OCI-LY3 (cell line): Measurements from ENCODE around the gene REPS2.

Source experiments
- EZH2phosphoT487 ChIP-seq: fragments of 200-600 bp; shearing (Covaris generic); IDR thresholded peaks from 2 replicates; pipeline ENCODE4 v1.6.1; 2018; ENCODE audit warnings: antibody characterized with exemption, mixed run types, low read depth
- TF ChIP-seq, protein P1 (sequence below): fragments of 200-600, 300-600 bp; sonication (generic); IDR thresholded peaks from 2 replicates; pipeline ENCODE4 v1.5.1; 2014; ENCODE audit warnings: antibody characterized with exemption, low read length, low read depth

DNA sequence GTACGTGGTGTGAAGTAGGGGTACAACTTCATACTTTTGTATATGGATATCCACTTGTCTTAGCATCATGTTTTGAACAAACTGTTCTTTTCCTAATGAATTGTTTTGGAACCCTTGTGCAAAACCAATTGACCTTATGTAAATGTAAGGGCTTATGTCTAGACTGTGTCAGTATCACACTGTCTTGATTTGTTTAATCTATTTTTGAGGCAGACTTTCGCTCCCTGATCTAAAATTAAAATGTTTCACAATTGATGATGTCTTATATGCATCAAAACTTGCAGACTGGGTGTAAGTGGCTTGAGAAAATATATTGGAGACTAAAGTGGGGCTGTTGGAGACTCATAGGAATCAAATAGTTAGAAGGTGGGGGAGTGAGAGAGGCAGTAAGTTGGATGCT is 25.2 kb downstream of the REPS2 start:
- TF ChIP-seq, protein P1, sequence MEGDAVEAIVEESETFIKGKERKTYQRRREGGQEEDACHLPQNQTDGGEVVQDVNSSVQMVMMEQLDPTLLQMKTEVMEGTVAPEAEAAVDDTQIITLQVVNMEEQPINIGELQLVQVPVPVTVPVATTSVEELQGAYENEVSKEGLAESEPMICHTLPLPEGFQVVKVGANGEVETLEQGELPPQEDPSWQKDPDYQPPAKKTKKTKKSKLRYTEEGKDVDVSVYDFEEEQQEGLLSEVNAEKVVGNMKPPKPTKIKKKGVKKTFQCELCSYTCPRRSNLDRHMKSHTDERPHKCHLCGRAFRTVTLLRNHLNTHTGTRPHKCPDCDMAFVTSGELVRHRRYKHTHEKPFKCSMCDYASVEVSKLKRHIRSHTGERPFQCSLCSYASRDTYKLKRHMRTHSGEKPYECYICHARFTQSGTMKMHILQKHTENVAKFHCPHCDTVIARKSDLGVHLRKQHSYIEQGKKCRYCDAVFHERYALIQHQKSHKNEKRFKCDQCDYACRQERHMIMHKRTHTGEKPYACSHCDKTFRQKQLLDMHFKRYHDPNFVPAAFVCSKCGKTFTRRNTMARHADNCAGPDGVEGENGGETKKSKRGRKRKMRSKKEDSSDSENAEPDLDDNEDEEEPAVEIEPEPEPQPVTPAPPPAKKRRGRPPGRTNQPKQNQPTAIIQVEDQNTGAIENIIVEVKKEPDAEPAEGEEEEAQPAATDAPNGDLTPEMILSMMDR = no peak
- TF ChIP-seq EZH2phosphoT487 = no peak
